GM12878 (cell line): Measurements from ENCODE around the gene CAP2. TPM values are rescaled to one million over a fixed set of nuclear protein-coding genes. Genes with fewer than 3 reads are reported as not detected.

ENCODE experiments used
- ATAC-seq: fragments of 200-7000 bp; cut with Tn5 transposase; 3 replicates; pipeline ENCODE4 v1.9.1; 2020; ENCODE audit warnings: mild to moderate bottlenecking, moderate library complexity
- BruUV-seq: library from RNA; stranded (reverse); fragments of 400-500 nt; replicated peaks from 2 replicates; lab custom pipeline; 2021; lab: Mats Ljungman, UMichigan
- CTCF ChIA-PET: fragments of 300-600 bp; sonication (Branson Sonifier 250); formaldehyde crosslinking; extraction: SDS; loops from one replicate; lab custom pipeline; 2021; ENCODE audit warnings: inconsistent platforms; lab: Yijun Ruan, JAX
- POLR2A ChIA-PET: fragments of 350-600 bp; formaldehyde crosslinking; extraction: SDS; loops from one replicate; lab custom pipeline; 2021; ENCODE audit warnings: inconsistent platforms; lab: Charles Lee
- RAD21 ChIA-PET: fragments of 300-600 bp; sonication (Branson Sonifier 250); formaldehyde crosslinking; loops from one replicate; lab custom pipeline; 2023; ENCODE audit warnings: antibody characterized with exemption; ENCODE audit not compliant: unreplicated experiment; lab: Charles Lee
- SMC1A ChIA-PET: fragments of 300-600 bp; sonication (Branson Sonifier 250); formaldehyde crosslinking; loops from one replicate; lab custom pipeline; 2023; ENCODE audit not compliant: unreplicated experiment, uncharacterized antibody; lab: Charles Lee
- DNase-seq: peaks from one replicate; pipeline ENCODE4 v3.0.0-alpha.2; 2011; ENCODE audit warnings: low read depth, low spot score
- FAIRE-seq: peaks from 3 replicates; lab custom pipeline; 2011; peaks lifted over from hg19 to GRCh38; lab: Jason Lieb, UNC
- H2AFZ ChIP-seq: 2 replicates; pipeline ENCODE4 v1.6.0; 2011; ENCODE audit warnings: low read depth, low read length, control low read depth; ENCODE audit not compliant: control insufficient read depth
- H3K27ac ChIP-seq: 2 replicates; pipeline ENCODE4 v1.5.1; 2011; ENCODE audit warnings: control low read depth; ENCODE audit not compliant: control insufficient read depth, insufficient read depth
- H3K27me3 ChIP-seq, 2 experiments: replicated peaks in 1 of 2; 2 replicates each; pipeline versions ENCODE4 v1.6.0 to v1.6.1; 2011; ENCODE audit warnings: low read length in 1 of 2; ENCODE audit not compliant: control insufficient read depth in 2 of 2, insufficient read depth in 2 of 2
- H3K36me3 ChIP-seq, 2 experiments: 2 replicates each; pipeline ENCODE4 v1.5.1; 2011; ENCODE audit warnings: low read length in 1 of 2; ENCODE audit not compliant: control insufficient read depth in 2 of 2, insufficient read depth in 2 of 2
- H3K4me1 ChIP-seq: 2 replicates; pipeline ENCODE4 v1.6.1; 2011; ENCODE audit warnings: mild to moderate bottlenecking, low read length, moderate library complexity, mixed read lengths; ENCODE audit not compliant: control insufficient read depth, insufficient read depth
- H3K4me2 ChIP-seq: 2 replicates; pipeline ENCODE4 v1.6.0; 2011; ENCODE audit warnings: control low read depth; ENCODE audit not compliant: control insufficient read depth, insufficient read depth
- H3K4me3 ChIP-seq: fragments of 200-600 bp; sonication (generic); 2 replicates; pipeline ENCODE4 v1.5.1; 2016
- H3K79me2 ChIP-seq: 2 replicates; pipeline ENCODE4 v1.6.0; 2011; ENCODE audit warnings: low read length; ENCODE audit not compliant: control insufficient read depth, insufficient read depth
- H3K9ac ChIP-seq: 2 replicates; pipeline ENCODE4 v1.8.0; 2011; ENCODE audit warnings: low read length, control low read depth, mixed read lengths; ENCODE audit not compliant: control insufficient read depth, insufficient read depth
- H3K9me3 ChIP-seq: replicated peaks from 3 replicates; pipeline ENCODE4 v1.5.1; 2011; ENCODE audit warnings: mild to moderate bottlenecking, low read length; ENCODE audit not compliant: control insufficient read depth, insufficient read depth
- H4K20me1 ChIP-seq: 2 replicates; pipeline ENCODE4 v1.6.0; 2011; ENCODE audit not compliant: control insufficient read depth, insufficient read depth
- FOXK2 ChIP-seq: fragments of 450-650 bp; IDR thresholded peaks from 2 replicates; pipeline ENCODE4 v1.6.1; 2017; ENCODE audit warnings: mild to moderate bottlenecking, moderate library complexity
- GABPA ChIP-seq: IDR thresholded peaks from 2 replicates; pipeline ENCODE4 v1.6.1; 2014; ENCODE audit warnings: antibody characterized with exemption, low read depth, mild to moderate bottlenecking, inconsistent platforms
- HDAC2 ChIP-seq: fragments of 200-600 bp; sonication (generic); IDR thresholded peaks from 2 replicates; pipeline ENCODE4 v1.6.1; 2017
- IKZF2 ChIP-seq, 2 experiments: fragments of 450-650 bp; IDR thresholded peaks; 2 replicates each; pipeline ENCODE4 v1.6.1; 2017; ENCODE audit warnings: mild to moderate bottlenecking in 2 of 2, moderate library complexity in 2 of 2
- NFYA ChIP-seq: IDR thresholded peaks from 2 replicates; pipeline ENCODE4 v1.6.1; 2011; ENCODE audit warnings: low read depth, mild to moderate bottlenecking, low read length, improper control_type of control experiment, borderline replicate concordance
- RAD51 ChIP-seq: fragments of 450-650 bp; IDR thresholded peaks from 2 replicates; pipeline ENCODE4 v1.6.1; 2016; ENCODE audit warnings: moderate library complexity, mild to moderate bottlenecking, inconsistent platforms
- SMC3 ChIP-seq: IDR thresholded peaks from 2 replicates; pipeline ENCODE4 v1.6.1; 2011; ENCODE audit warnings: low read length, improper control_type of control experiment, borderline replicate concordance
- TBL1XR1 ChIP-seq: IDR thresholded peaks from 2 replicates; pipeline ENCODE4 v1.6.1; 2012; ENCODE audit warnings: low read depth, low read length, improper control_type of control experiment
- YY1 ChIP-seq: IDR thresholded peaks from 2 replicates; pipeline ENCODE4 v1.6.1; 2011; ENCODE audit warnings: low read depth, mild to moderate bottlenecking, low read length
- ZBTB33 ChIP-seq: fragments of 450-650 bp; IDR thresholded peaks from 2 replicates; pipeline ENCODE4 v1.6.1; 2017; ENCODE audit warnings: mild to moderate bottlenecking
- WGBS: methylation state at CpG from one replicate; pipeline ENCODE4 v1.1.6; 2016; ENCODE audit warnings: low lambda C conversion rate; ENCODE audit not compliant: insufficient replicate concordance, insufficient coverage; ENCODE audit errors: missing lambda C conversion rate; 5-methylcytosine and 5-hydroxymethylcytosine counted together
- in situ Hi-C: fragments of 300-500 bp; cut with MboI; formaldehyde crosslinking; loops from 9 replicates; pipeline ENCODE4 v1.14.3; 2018; ENCODE audit warnings: mixed read lengths
- intact Hi-C: fragments of 100-400 bp; cut with micrococcal nuclease; formaldehyde crosslinking; loops from one replicate; pipeline ENCODE4 v1.14.2; 2022; ENCODE audit not compliant: unreplicated experiment
- polyA plus RNA-seq, 11 experiments: library from polyadenylated mRNA; depleted of rRNA in 4 of 11; unstranded in 6 of 11; stranded (reverse) in 5 of 11; fragments of >200 nt; fragmentation: Nextera tagmentation in 4 of 11; fragmentation: Illumina TruSeq in 1 of 11; extraction: Ambion mirVana in 4 of 11; extraction: Trizol in 1 of 11; gene quantifications; 1 replicate in 1 of 11; 2 replicates in 10 of 11; pipeline versions ENCODE4 v1.2.1 to v1.2.3, GENCODE V29; 2011 to 2016; ENCODE audit warnings: inconsistent platforms in 2 of 11, missing spikeins in 2 of 11, low read depth in 1 of 11
- total RNA-seq, 4 experiments: library from RNA; depleted of rRNA in 3 of 4; stranded (reverse); fragments of >200 nt in 3 of 4; fragmentation: Illumina TruSeq in 1 of 4; extraction: Trizol in 1 of 4; gene quantifications; 2 replicates each; pipeline versions ENCODE4 v1.2.1 to v1.2.3, GENCODE V29; 2013 to 2021

CAP2 gene
- total and polyA plus RNA-seq, 10 of the 15 experiments (the other 5 are each of a cell fraction or from before 2014, with no cell fraction given), result 0.10 to 2.0 (median 0.15) TPM; not detected in 7

DNA sequence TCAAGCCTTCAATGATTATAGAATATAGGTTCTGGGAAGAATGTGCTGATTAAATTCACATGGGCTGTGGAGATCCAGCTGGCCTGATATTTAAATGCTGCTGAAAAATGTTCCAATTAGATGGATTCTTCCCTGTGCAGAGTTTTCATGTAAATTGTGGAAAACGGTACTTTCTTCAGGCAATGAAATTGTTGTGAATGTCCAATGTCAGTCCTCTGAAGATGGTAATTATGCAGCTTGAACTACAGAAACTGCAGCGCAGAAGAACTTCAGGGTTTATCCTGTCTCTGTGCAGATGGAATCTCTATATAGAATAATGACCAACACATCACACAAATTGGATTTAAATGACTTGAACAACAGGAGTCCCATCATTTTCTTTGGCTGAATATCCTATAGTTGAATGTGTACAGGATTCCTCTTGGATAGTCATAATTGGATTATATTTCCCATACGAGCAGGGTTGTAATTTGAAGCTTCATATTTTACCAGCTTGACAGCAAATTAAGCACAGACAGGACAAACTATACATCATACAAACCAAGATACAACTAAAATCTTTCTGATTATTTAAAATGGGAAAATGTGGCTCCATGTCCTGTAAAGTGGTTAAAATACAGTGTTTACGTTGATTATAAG lies 82.3 kb downstream of the CAP2 start:
- Histone ChIP-seq H3K4me1 (no peaks in the 10 kb centered on the region), H3K9ac (no peak overlapping the region), H3K9me3 (no peaks in the 10 kb centered on the region), H3K79me2 (no peaks in the 10 kb centered on the region), H3K4me2 (no peak overlapping the region), H4K20me1 (no peaks in the 10 kb centered on the region), H3K27ac (no peak overlapping the region), H2AFZ (no peak overlapping the region), H3K4me3 (no peak overlapping the region), H3K27me3 (0 out of 4 replicates have a peak, but pooled peaks cover 0 to 2% of the 10 kb centered on the region in 2 experiments), H3K36me3 (no peaks in the 10 kb centered on the region)
- POLR2A ChIA-PET, result interaction anchor here (0.6 kb wide), 1 partner anchor 177 kb away, joined by 3 read pairs; no protein-coding TSS in a partner anchor
- WGBS, result 34% methylated on average over 4 of the region's 4 CpGs
- in situ Hi-C loops, result no loop called here
- TF ChIP-seq YY1, result no peak
- TF ChIP-seq HDAC2, result no peak
- TF ChIP-seq SMC3, result no peak
- no peak for TF ChIP-seq GABPA
- TF ChIP-seq ZBTB33, result no peak
- no peak for TF ChIP-seq FOXK2
- no peak for TF ChIP-seq TBL1XR1
- TF ChIP-seq RAD51, result no peak
- no peak for TF ChIP-seq IKZF2 (IDR thresholded peaks at IDR 0.05)
- no peak for TF ChIP-seq NFYA
- CTCF ChIA-PET, result interaction anchor here (1.0 kb wide), 1 partner anchor 108 kb away, joined by 3 read pairs; no protein-coding TSS in a partner anchor
- ATAC-seq (no peak), DNase-seq (no peak), FAIRE-seq (no peak)
- RAD21 ChIA-PET, result interaction anchor here (0.5 to 1.8 kb wide), 6 partner anchors 15 to 424 kb away, joined by 3 to 13 read pairs (median 4); no protein-coding TSS in a partner anchor
- SMC1A ChIA-PET, result interaction anchor here (0.6 to 2.7 kb wide), 5 partner anchors 12 to 75 kb away, joined by 3 to 10 read pairs (median 3); no protein-coding TSS in a partner anchor
- intact Hi-C loops, result no loop called here
- BruUV-seq, result no TSS peak
